GM18511 (cell line): ENCODE results near the gene CDC42EP5.

Source experiments
- ATAC-seq: cut with Tn5 transposase; IDR thresholded peaks from one replicate; pipeline ENCODE4 v1.9.1; 2021; ENCODE audit warnings: mild to moderate bottlenecking, moderate library complexity; ENCODE audit not compliant: unreplicated experiment

CDC42EP5 gene

DNA sequence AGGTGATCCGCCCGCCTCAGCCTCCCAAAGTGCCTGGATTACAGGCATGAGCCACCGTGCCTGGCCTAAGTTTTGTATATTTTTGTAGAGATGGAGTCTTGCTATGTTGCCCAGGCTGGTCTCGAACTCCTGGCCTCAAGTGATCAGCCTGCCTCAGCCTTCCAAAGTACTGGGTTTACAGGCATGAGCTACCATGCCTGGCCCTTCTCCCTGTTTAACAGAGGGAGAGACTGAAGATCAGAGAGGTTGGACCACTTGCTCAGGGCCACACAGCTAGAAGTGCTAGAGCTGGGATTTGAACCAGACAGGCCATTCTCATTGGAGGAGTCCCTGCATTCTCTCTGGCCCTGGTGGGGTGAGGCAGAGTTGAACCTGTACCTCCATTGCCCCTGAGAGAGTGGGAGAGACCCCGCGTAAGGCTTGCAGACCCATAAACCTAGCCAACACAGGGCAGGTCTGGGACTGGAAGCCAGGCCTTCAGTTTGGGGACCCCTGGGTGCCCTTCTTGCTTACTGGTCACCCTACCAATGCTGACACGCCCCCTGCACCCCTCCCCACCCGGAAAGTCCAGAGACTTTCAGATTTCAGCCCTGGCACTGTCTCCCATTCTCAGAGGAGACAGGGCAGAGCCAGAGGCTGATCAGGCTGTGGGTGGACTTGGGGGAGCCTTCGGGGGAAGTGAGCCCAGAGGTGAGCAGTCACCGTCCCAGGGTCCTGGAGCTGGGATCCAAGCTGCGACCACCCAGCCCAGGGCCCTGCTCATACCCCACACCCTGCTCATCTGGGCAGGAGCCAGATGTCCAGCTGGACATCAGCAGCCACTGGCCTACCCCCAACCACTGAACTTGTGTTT, 44.5 kb downstream of the CDC42EP5 start:
- ATAC-seq, result no peak

- no peak for ATAC-seq
These were observed 45.5 kb downstream of the CDC42EP5 start for GRCh38 chr19:54427586-54427985.

- no peak for ATAC-seq
These were observed 46.7 kb downstream of the CDC42EP5 start for GRCh38 chr19:54426291-54426931.

DNA sequence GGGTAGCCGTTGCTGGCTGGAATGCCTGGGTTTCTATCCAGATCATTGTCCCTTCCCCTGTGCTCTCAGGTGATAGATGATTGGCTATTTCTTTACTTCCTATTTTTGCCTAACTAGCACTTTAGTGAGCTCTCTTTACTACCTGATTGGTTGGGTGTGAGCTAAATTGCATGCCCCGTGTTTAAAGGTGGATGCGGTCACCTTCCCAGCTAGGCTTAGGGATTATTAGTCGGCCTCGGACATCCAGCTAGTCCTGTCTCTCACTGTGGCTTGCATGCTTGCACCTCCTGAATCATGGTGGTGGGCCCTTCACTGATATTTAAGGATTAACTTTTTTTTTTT, 47.7 kb downstream of the CDC42EP5 start:
- ATAC-seq, result no peak

- no peak for ATAC-seq
These were observed 48.3 kb downstream of the CDC42EP5 start for GRCh38 chr19:54424660-54425381.

GRCh38 chr19:54424201-54424600, 48.9 kb downstream of the CDC42EP5 start:
- ATAC-seq, result no peak

GRCh38 chr19:54422136-54422535, 51.0 kb downstream of the CDC42EP5 start:
- no peak for ATAC-seq

- no peak for ATAC-seq
These were observed 51.6 kb downstream of the CDC42EP5 start for GRCh38 chr19:54421521-54421920.

DNA sequence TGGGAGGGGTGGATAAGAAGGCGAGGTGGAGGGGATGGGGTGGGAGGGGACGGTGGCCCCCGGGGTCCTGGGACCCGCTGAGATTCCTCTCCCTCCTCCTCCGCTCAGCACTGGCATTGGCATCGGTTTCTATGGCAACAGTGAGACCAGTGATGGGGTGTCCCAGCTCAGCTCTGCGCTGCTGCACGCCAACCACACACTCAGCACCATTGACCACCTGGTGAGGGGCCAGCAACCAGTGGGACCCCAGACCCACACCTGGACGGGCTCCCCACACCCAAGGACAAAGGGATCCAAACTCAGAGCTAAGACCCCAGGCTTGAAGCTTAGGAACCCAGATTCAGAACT, 52.0 kb downstream of the CDC42EP5 start:
- ATAC-seq, result no peak

GRCh38 chr19:54420383-54421168, 52.5 kb downstream of the CDC42EP5 start:
- no peak for ATAC-seq

GRCh38 chr19:54420068-54420382, 53.1 kb downstream of the CDC42EP5 start:
- no peak for ATAC-seq

- ATAC-seq, result no peak
These were observed 53.9 kb downstream of the CDC42EP5 start for GRCh38 chr19:54418930-54419800.

GRCh38 chr19:54418030-54418929, 54.8 kb downstream of the CDC42EP5 start:
- no peak for ATAC-seq

DNA sequence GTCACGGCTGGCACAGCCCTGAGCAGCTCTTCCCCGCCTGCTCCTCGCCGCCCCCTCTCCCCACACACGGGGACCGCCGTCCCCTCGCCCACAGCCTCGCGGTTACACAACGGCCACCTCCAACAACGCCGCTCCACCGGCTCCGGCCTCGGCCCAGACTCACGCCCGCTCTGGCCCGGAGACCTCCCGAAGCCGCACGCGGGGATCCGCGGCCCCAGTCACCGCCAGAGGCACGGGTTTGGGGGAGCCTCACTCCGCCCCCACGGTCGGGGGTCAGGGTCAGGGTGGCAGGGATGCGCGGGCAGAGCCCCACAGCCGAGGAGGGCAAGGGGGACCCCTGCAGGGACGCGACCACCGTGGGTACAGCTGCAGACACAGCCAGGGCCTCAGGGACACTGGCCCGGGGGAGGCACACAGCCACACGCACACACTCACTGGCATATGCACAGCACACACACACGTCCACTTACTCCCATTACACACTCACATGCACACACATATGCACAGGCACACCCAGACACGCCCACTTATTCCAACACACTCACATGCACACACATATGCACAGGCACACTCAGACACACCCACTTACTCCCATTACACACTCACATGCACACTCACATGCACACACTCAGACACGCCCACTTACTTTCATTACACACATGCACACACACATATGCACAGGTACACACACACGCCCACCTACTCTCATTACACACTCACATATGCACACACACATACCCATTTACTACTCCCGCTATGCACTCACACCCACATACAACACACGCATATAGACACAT, 56.2 kb downstream of the CDC42EP5 start:
- no peak for ATAC-seq

- ATAC-seq, result no peak
These were observed 57.0 kb downstream of the CDC42EP5 start for GRCh38 chr19:54415901-54416673.

- no peak for ATAC-seq
These were observed 57.7 kb downstream of the CDC42EP5 start, which contains the start of gene TTYH1 for GRCh38 chr19:54415208-54415900. Gene TTYH1, plus strand, starts transcription at chr19:54415464. Its CDS starts 89 bp downstream, at chr19:54415553.
